HCT116 (cell line): ENCODE data around the gene GLDC. TPM values are rescaled to one million over a fixed set of nuclear protein-coding genes. Genes with fewer than 3 reads are reported as not detected.

Experiments used
- ATAC-seq: fragments of 200-7000 bp; cut with Tn5 transposase; 2 replicates; pipeline ENCODE4 v1.9.1; 2020; ENCODE audit warnings: mild to moderate bottlenecking, moderate library complexity
- BruUV-seq: library from RNA; stranded (reverse); fragments of 400-500 nt; replicated peaks from 2 replicates; lab custom pipeline; 2021; lab: Mats Ljungman, UMichigan
- CTCF ChIA-PET: fragments of 300-600 bp; sonication (Branson Sonifier 250); formaldehyde crosslinking; loops from one replicate; lab custom pipeline; 2021; ENCODE audit warnings: antibody characterized with exemption; lab: Charles Lee
- POLR2A ChIA-PET: fragments of 300-600, 350-600 bp; sonication (Branson Sonifier 250); formaldehyde crosslinking; loops from one replicate; lab custom pipeline; 2021; ENCODE audit warnings: antibody characterized with exemption; lab: Charles Lee
- RAD21 ChIA-PET, 2 experiments: fragments of 300-600 bp; sonication (Branson Sonifier 250); formaldehyde crosslinking; loops; one replicate each; lab custom pipeline; 2023; ENCODE audit warnings: low total read pairs in 2 of 2; ENCODE audit not compliant: uncharacterized antibody in 2 of 2, unreplicated experiment in 2 of 2, low non-redundant PET in 1 of 2; lab: Charles Lee
- DNase-seq: peaks from one replicate; pipeline ENCODE4 v3.0.0-alpha.2; 2010; ENCODE audit warnings: low read depth, low spot score
- H2AFZ ChIP-seq: fragments of 200-600 bp; shearing (Covaris generic), sonication (generic); 2 replicates; pipeline ENCODE4 v1.6.1; 2017; ENCODE audit warnings: low read depth, mixed run types, mixed read lengths, antibody characterized with exemption, low read length; ENCODE audit not compliant: poor library complexity, severe bottlenecking
- H3K27ac ChIP-seq: 2 replicates; pipeline ENCODE4 v1.5.1; 2012; ENCODE audit warnings: low read depth, low read length
- H3K27me3 ChIP-seq: fragments of 200-600 bp; sonication (generic); 2 replicates; pipeline ENCODE4 v1.6.1; 2016; ENCODE audit warnings: mixed run types, low read length, mixed read lengths; ENCODE audit not compliant: insufficient read depth
- H3K36me3 ChIP-seq, 2 experiments: fragments of 200-500 bp in 1 of 2; fragments of 200-600 bp in 1 of 2; sonication (Bioruptor generic) in 1 of 2; sonication (generic) in 1 of 2; 2 replicates each; pipeline versions ENCODE4 v1.5.1 to v1.6.1; 2014 to 2016; ENCODE audit warnings: low read length in 2 of 2, inconsistent platforms in 1 of 2, mixed read lengths in 1 of 2, mixed run types in 1 of 2; ENCODE audit not compliant: insufficient read depth in 2 of 2, control insufficient read depth in 1 of 2
- H3K4me1 ChIP-seq, 2 experiments: fragments of 200-600 bp in 1 of 2; sonication (generic) in 1 of 2; 2 replicates each; pipeline versions ENCODE4 v1.5.1 to v1.6.1; 2012 to 2017; ENCODE audit warnings: low read length in 2 of 2, inconsistent platforms in 1 of 2, mild to moderate bottlenecking in 1 of 2, mixed read lengths in 1 of 2, mixed run types in 1 of 2, moderate library complexity in 1 of 2; ENCODE audit not compliant: insufficient read depth in 2 of 2, control insufficient read depth in 1 of 2
- H3K4me2 ChIP-seq: fragments of 200-600 bp; sonication (generic); 2 replicates; pipeline ENCODE4 v1.6.1; 2017; ENCODE audit warnings: mixed run types, low read length, mixed read lengths
- H3K4me3 ChIP-seq, 2 experiments: fragments of 200-600 bp in 1 of 2; sonication (generic) in 1 of 2; replicated peaks in 1 of 2; 2 replicates each; pipeline ENCODE4 v1.5.1; 2011 to 2016; ENCODE audit warnings: low read length in 2 of 2, control low read depth in 1 of 2, low read depth in 1 of 2, mild to moderate bottlenecking in 1 of 2, mixed read lengths in 1 of 2, mixed run types in 1 of 2
- H3K79me2 ChIP-seq: fragments of 200-600 bp; sonication (generic); 2 replicates; pipeline ENCODE4 v1.6.1; 2017; ENCODE audit warnings: mild to moderate bottlenecking, mixed run types, low read length, moderate library complexity, mixed read lengths; ENCODE audit not compliant: insufficient read depth
- H3K9ac ChIP-seq: fragments of 200-600 bp; sonication (generic); 2 replicates; pipeline ENCODE4 v1.6.1; 2016; ENCODE audit warnings: low read length, mixed read lengths
- H3K9me2 ChIP-seq: fragments of 200-600 bp; sonication (generic), shearing (Covaris generic); 2 replicates; pipeline ENCODE4 v1.6.1; 2017; ENCODE audit warnings: mixed run types, mild to moderate bottlenecking, moderate library complexity; ENCODE audit not compliant: insufficient read depth
- H3K9me3 ChIP-seq, 2 experiments: fragments of 200-500 bp in 1 of 2; fragments of 200-600 bp in 1 of 2; sonication (Bioruptor generic) in 1 of 2; sonication (generic) in 1 of 2; 2 replicates each; pipeline ENCODE4 v1.6.1; 2014 to 2017; ENCODE audit warnings: low read length in 2 of 2, mixed read lengths in 2 of 2, inconsistent platforms in 1 of 2, low read depth in 1 of 2, mild to moderate bottlenecking in 1 of 2, mixed run types in 1 of 2, moderate library complexity in 1 of 2; ENCODE audit not compliant: control insufficient read depth in 1 of 2, insufficient read depth in 1 of 2
- H4K20me1 ChIP-seq: fragments of 200-600 bp; sonication (generic), shearing (Covaris generic); 2 replicates; pipeline ENCODE4 v1.6.1; 2017; ENCODE audit warnings: mixed run types, mild to moderate bottlenecking, moderate library complexity; ENCODE audit not compliant: insufficient read depth
- ATF3 ChIP-seq: IDR thresholded peaks from 2 replicates; pipeline ENCODE4 v1.6.1; 2012
- CTCF ChIP-seq, 3 experiments: fragments of 200-600 bp in 1 of 3; sonication (generic) in 1 of 3; IDR thresholded peaks in 2 of 3; conservative IDR thresholded peaks in 1 of 3; 2 replicates each; pipeline ENCODE4 v1.5.1; 2012 to 2017; ENCODE audit warnings: low read depth in 2 of 3, low read length in 2 of 3, antibody characterized with exemption in 1 of 3, borderline replicate concordance in 1 of 3, control low read depth in 1 of 3, mild to moderate bottlenecking in 1 of 3, mixed read lengths in 1 of 3, mixed run types in 1 of 3, moderate library complexity in 1 of 3; ENCODE audit not compliant: insufficient read depth in 1 of 3
- EGR1 ChIP-seq: IDR thresholded peaks from 2 replicates; pipeline ENCODE4 v1.6.1; 2012; ENCODE audit warnings: low read depth
- ELF1 ChIP-seq: IDR thresholded peaks from 2 replicates; pipeline ENCODE4 v1.6.1; 2012; ENCODE audit warnings: low read depth, borderline replicate concordance
- EZH2 ChIP-seq: fragments of 200-600 bp; sonication (generic); IDR thresholded peaks from 2 replicates; pipeline ENCODE4 v1.6.1; 2017; ENCODE audit warnings: antibody characterized with exemption, mixed run types
- EZH2phosphoT487 ChIP-seq: fragments of 200-600 bp; IDR thresholded peaks from 2 replicates; pipeline ENCODE4 v1.6.1; 2018; ENCODE audit warnings: antibody characterized with exemption, borderline replicate concordance
- FOSL1 ChIP-seq: IDR thresholded peaks from 2 replicates; pipeline ENCODE4 v1.6.1; 2012; ENCODE audit warnings: low read depth
- MAX ChIP-seq: IDR thresholded peaks from 2 replicates; pipeline ENCODE4 v1.6.1; 2012
- POLR2A ChIP-seq: IDR thresholded peaks from 2 replicates; pipeline ENCODE4 v1.7.0; 2011; ENCODE audit warnings: borderline replicate concordance; ENCODE audit not compliant: insufficient read depth, insufficient read length; ENCODE audit errors: extremely low read depth
- RAD21 ChIP-seq: IDR thresholded peaks from 2 replicates; pipeline ENCODE4 v1.6.1; 2012; ENCODE audit warnings: low read depth, mild to moderate bottlenecking
- REST ChIP-seq: IDR thresholded peaks from 2 replicates; pipeline ENCODE4 v1.6.1; 2012; ENCODE audit warnings: low read depth
- SRF ChIP-seq: IDR thresholded peaks from 2 replicates; pipeline ENCODE4 v1.6.1; 2012; ENCODE audit warnings: low read depth
- YY1 ChIP-seq: IDR thresholded peaks from 2 replicates; pipeline ENCODE4 v1.6.1; 2011; ENCODE audit warnings: low read length, low read depth, moderate library complexity, mild to moderate bottlenecking; ENCODE audit not compliant: insufficient replicate concordance; ENCODE audit errors: extremely low read depth
- intact Hi-C: fragments of 100-400 bp; cut with micrococcal nuclease; formaldehyde crosslinking; loops from 2 replicates; pipeline ENCODE4 v1.10.0; 2022
- total RNA-seq: library from RNA; stranded (reverse); gene quantifications from one replicate; pipeline ENCODE4 v1.2.1, GENCODE V29; 2021; ENCODE audit not compliant: unreplicated experiment
- TF ChIP-seq, protein P1 (sequence below): IDR thresholded peaks from 2 replicates; pipeline ENCODE4 v1.6.1; 2011; ENCODE audit warnings: mild to moderate bottlenecking, low read length, moderate library complexity; ENCODE audit not compliant: insufficient replicate concordance; ENCODE audit errors: extremely low read depth

The GLDC gene
- total RNA-seq, 1 experiment from 2014 or later: 4.9 TPM

GRCh38 chr9:6581253-6581652 is 64.3 kb downstream of the GLDC start:
- H3K27me3 ChIP-seq: no peaks in the 10 kb centered on the region
- no peaks in the 10 kb centered on the region for H3K36me3 ChIP-seq
- no peaks in the 10 kb centered on the region for H4K20me1 ChIP-seq
- ATAC-seq (no peak), DNase-seq (no peak)
- H3K4me1 ChIP-seq: no peaks in the 10 kb centered on the region
- H3K9me2 ChIP-seq: no peaks in the 10 kb centered on the region
- H3K4me3 ChIP-seq: no peak overlapping the region
- CTCF ChIA-PET: no interaction called here
- no peak overlapping the region for H3K4me2 ChIP-seq
- H3K9me3 ChIP-seq: no peaks in the 10 kb centered on the region
- POLR2A ChIA-PET: no interaction called here
- BruUV-seq: no TSS peak
- no peak overlapping the region for H2AFZ ChIP-seq
- intact Hi-C loops: no loop called here
- H3K27ac ChIP-seq: no peak overlapping the region
- no peaks in the 10 kb centered on the region for H3K79me2 ChIP-seq
- no peak overlapping the region for H3K9ac ChIP-seq
- TF ChIP-seq EGR1: no peak
- no peak for TF ChIP-seq FOSL1
- no peak for TF ChIP-seq POLR2A
- no peak for TF ChIP-seq ELF1
- no peak for TF ChIP-seq ATF3
- TF ChIP-seq MAX: no peak
- TF ChIP-seq YY1: no peak
- no peak for TF ChIP-seq EZH2
- no peak for TF ChIP-seq EZH2phosphoT487
- TF ChIP-seq, protein P1, sequence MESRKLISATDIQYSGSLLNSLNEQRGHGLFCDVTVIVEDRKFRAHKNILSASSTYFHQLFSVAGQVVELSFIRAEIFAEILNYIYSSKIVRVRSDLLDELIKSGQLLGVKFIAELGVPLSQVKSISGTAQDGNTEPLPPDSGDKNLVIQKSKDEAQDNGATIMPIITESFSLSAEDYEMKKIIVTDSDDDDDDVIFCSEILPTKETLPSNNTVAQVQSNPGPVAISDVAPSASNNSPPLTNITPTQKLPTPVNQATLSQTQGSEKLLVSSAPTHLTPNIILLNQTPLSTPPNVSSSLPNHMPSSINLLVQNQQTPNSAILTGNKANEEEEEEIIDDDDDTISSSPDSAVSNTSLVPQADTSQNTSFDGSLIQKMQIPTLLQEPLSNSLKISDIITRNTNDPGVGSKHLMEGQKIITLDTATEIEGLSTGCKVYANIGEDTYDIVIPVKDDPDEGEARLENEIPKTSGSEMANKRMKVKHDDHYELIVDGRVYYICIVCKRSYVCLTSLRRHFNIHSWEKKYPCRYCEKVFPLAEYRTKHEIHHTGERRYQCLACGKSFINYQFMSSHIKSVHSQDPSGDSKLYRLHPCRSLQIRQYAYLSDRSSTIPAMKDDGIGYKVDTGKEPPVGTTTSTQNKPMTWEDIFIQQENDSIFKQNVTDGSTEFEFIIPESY: no peak
- TF ChIP-seq RAD21: no peak
- no peak for TF ChIP-seq CTCF (IDR thresholded peaks at IDR 0.05 in 2 of 3, conservative IDR thresholded peaks at IDR 0.05 in 1 of 3; ENCODE audit: borderline replicate concordance in 1 of 3, insufficient read depth in 1 of 3, low read depth in 2 of 3, low read length in 2 of 3)
- TF ChIP-seq SRF: no peak
- TF ChIP-seq REST: no peak
- TF ChIP-seq, all 23 proteins: peak for 0
- RAD21 ChIA-PET: no interaction called here
